Stimulated activated memory B cell treated with anti-CD40 and anti-IgM and Interleukin-4, amounts not matched to agents 10 μg/mL and 1 μg/mL and 100 μg/mL, for 72 hours (primary cell): ENCODE data around the gene STARD10.
A peak's percentile ranks its signal among the peaks of the same experiment; 100 is the strongest.

Source experiments
- ATAC-seq: fragments of 150-1000 bp; cut with Tn5 transposase; 2 replicates; pipeline ENCODE4 v1.10.0; 2021
- H3K27ac Mint-ChIP-seq: one replicate; pipeline ENCODE4 v1.8.0; 2022; ENCODE audit warnings: mild to moderate bottlenecking, mixed read lengths
- H3K27me3 Mint-ChIP-seq: one replicate; pipeline ENCODE4 v1.8.0; 2022; ENCODE audit warnings: mixed read lengths
- H3K36me3 Mint-ChIP-seq: one replicate; pipeline ENCODE4 v1.8.0; 2022; ENCODE audit warnings: mixed read lengths
- H3K4me1 Mint-ChIP-seq: one replicate; pipeline ENCODE4 v1.8.0; 2022; ENCODE audit warnings: mixed read lengths
- H3K4me3 Mint-ChIP-seq: one replicate; pipeline ENCODE4 v1.8.0; 2022; ENCODE audit warnings: mild to moderate bottlenecking, moderate library complexity, mixed read lengths
- H3K9me3 Mint-ChIP-seq: one replicate; pipeline ENCODE4 v1.8.0; 2022; ENCODE audit warnings: mixed read lengths

The STARD10 gene

GRCh38 chr11:72754544-72755155 lies 39.2 kb downstream of the STARD10 start:
- no peak overlapping the region for H3K4me3 Mint-ChIP-seq
- H3K27me3 Mint-ChIP-seq = no peaks in the 10 kb centered on the region
- H3K9me3 Mint-ChIP-seq = no peaks in the 10 kb centered on the region
- H3K27ac Mint-ChIP-seq = no peak overlapping the region
- peaks cover 16% of the 10 kb centered on the region for H3K36me3 Mint-ChIP-seq
- H3K4me1 Mint-ChIP-seq = peaks cover 35% of the 10 kb centered on the region
- no peak for ATAC-seq

- ATAC-seq = no peak
- Mint-ChIP-seq H3K27ac (no peak overlapping the region), H3K27me3 (no peaks in the 10 kb centered on the region), H3K36me3 (peaks cover 16% of the 10 kb centered on the region), H3K9me3 (no peaks in the 10 kb centered on the region), H3K4me1 (peaks cover 40% of the 10 kb centered on the region), H3K4me3 (no peak overlapping the region)
These were observed 39.7 kb downstream of the STARD10 start for GRCh38 chr11:72754149-72754543.

GRCh38 chr11:72753341-72754148 lies 40.3 kb downstream of the STARD10 start:
- Mint-ChIP-seq H3K27ac (peak overlapping the region; percentile 77), H3K4me3 (no peak overlapping the region), H3K36me3 (peaks cover 16% of the 10 kb centered on the region), H3K27me3 (no peaks in the 10 kb centered on the region), H3K9me3 (no peaks in the 10 kb centered on the region), H3K4me1 (peaks cover 46% of the 10 kb centered on the region)
- ATAC-seq = no peak

GRCh38 chr11:72752088-72752914 lies 41.5 kb downstream of the STARD10 start, which contains the start of gene ARAP1:
TSS of gene ARAP1 (minus strand) at chr11:72752408. CDS start at chr11:72727128, 25,280 bp downstream.
- peaks cover 13% of the 10 kb centered on the region for H3K36me3 Mint-ChIP-seq
- H3K4me1 Mint-ChIP-seq = peaks cover 58% of the 10 kb centered on the region
- ATAC-seq = peak; percentile 89
- H3K9me3 Mint-ChIP-seq = no peaks in the 10 kb centered on the region
- H3K27me3 Mint-ChIP-seq = no peaks in the 10 kb centered on the region
- H3K27ac Mint-ChIP-seq = peak within 1 kb of the TSS; percentile 77
- H3K4me3 Mint-ChIP-seq = peak within 1 kb of the TSS; percentile 88

GRCh38 chr11:72751116-72752087 lies 42.4 kb downstream of the STARD10 start:
- H3K9me3 Mint-ChIP-seq = no peaks in the 10 kb centered on the region
- H3K36me3 Mint-ChIP-seq = peaks cover 8% of the 10 kb centered on the region
- H3K4me3 Mint-ChIP-seq = peak overlapping the region; percentile 88
- H3K27me3 Mint-ChIP-seq = no peaks in the 10 kb centered on the region
- H3K27ac Mint-ChIP-seq = peak overlapping the region; percentile 77
- peaks cover 63% of the 10 kb centered on the region for H3K4me1 Mint-ChIP-seq
- ATAC-seq = peak; percentile 2

GRCh38 chr11:72750556-72751115 lies 43.2 kb downstream of the STARD10 start:
- Mint-ChIP-seq H3K27ac (peak overlapping the region; percentile 77), H3K9me3 (no peaks in the 10 kb centered on the region), H3K27me3 (no peaks in the 10 kb centered on the region), H3K36me3 (peaks cover 8% of the 10 kb centered on the region), H3K4me3 (peak overlapping the region; percentile 88), H3K4me1 (peaks cover 71% of the 10 kb centered on the region)
- no peak for ATAC-seq

GRCh38 chr11:72750086-72750485 lies 43.8 kb downstream of the STARD10 start:
- H3K9me3 Mint-ChIP-seq = no peaks in the 10 kb centered on the region
- no peaks in the 10 kb centered on the region for H3K27me3 Mint-ChIP-seq
- ATAC-seq = no peak
- H3K4me3 Mint-ChIP-seq = no peak overlapping the region
- peak overlapping the region; percentile 77 for H3K27ac Mint-ChIP-seq
- peaks cover 8% of the 10 kb centered on the region for H3K36me3 Mint-ChIP-seq
- H3K4me1 Mint-ChIP-seq = peaks cover 75% of the 10 kb centered on the region

GRCh38 chr11:72747289-72747855 lies 46.5 kb downstream of the STARD10 start:
- Mint-ChIP-seq H3K4me3 (no peak overlapping the region), H3K4me1 (peaks cover 88% of the 10 kb centered on the region), H3K9me3 (no peaks in the 10 kb centered on the region), H3K36me3 (peaks cover 8% of the 10 kb centered on the region), H3K27ac (peak overlapping the region; percentile 73), H3K27me3 (no peaks in the 10 kb centered on the region)
- no peak for ATAC-seq

- H3K4me1 Mint-ChIP-seq = peaks cover 92% of the 10 kb centered on the region
- H3K27me3 Mint-ChIP-seq = no peaks in the 10 kb centered on the region
- no peak overlapping the region for H3K4me3 Mint-ChIP-seq
- peak overlapping the region; percentile 73 for H3K27ac Mint-ChIP-seq
- no peak for ATAC-seq
- peaks cover 8% of the 10 kb centered on the region for H3K36me3 Mint-ChIP-seq
- H3K9me3 Mint-ChIP-seq = no peaks in the 10 kb centered on the region
These were observed 47.0 kb downstream of the STARD10 start for GRCh38 chr11:72746821-72747220.

GRCh38 chr11:72745925-72746550 lies 47.8 kb downstream of the STARD10 start:
- H3K27ac Mint-ChIP-seq = peak overlapping the region; percentile 73
- no peak overlapping the region for H3K4me3 Mint-ChIP-seq

GRCh38 chr11:72745511-72745910 lies 48.3 kb downstream of the STARD10 start:
- Mint-ChIP-seq H3K4me3 (no peak overlapping the region), H3K36me3 (peaks cover 8% of the 10 kb centered on the region), H3K9me3 (no peaks in the 10 kb centered on the region), H3K27ac (peak overlapping the region; percentile 73), H3K27me3 (no peaks in the 10 kb centered on the region), H3K4me1 (peaks cover 93% of the 10 kb centered on the region)
- no peak for ATAC-seq

More at GRCh38 chr11:72745925-72746550, 47.8 kb downstream of the STARD10 start:
- peaks cover 8% of the 10 kb centered on the region for H3K36me3 Mint-ChIP-seq
- no peaks in the 10 kb centered on the region for H3K27me3 Mint-ChIP-seq
- ATAC-seq = no peak
- H3K9me3 Mint-ChIP-seq = no peaks in the 10 kb centered on the region
- peaks cover 93% of the 10 kb centered on the region for H3K4me1 Mint-ChIP-seq

GRCh38 chr11:72744474-72744873 lies 49.4 kb downstream of the STARD10 start:
- H3K4me3 Mint-ChIP-seq = peak overlapping the region; percentile 8
- peaks cover 8% of the 10 kb centered on the region for H3K36me3 Mint-ChIP-seq
- ATAC-seq = no peak
- H3K9me3 Mint-ChIP-seq = no peaks in the 10 kb centered on the region
- H3K27me3 Mint-ChIP-seq = no peaks in the 10 kb centered on the region
- peak overlapping the region; percentile 95 for H3K27ac Mint-ChIP-seq
- H3K4me1 Mint-ChIP-seq = peaks cover 93% of the 10 kb centered on the region
